ENCODE measurements around the gene PLA2G2D.

PLA2G2D gene

GRCh38 chr1:20086800-20087199, 32.5 kb downstream of the PLA2G2D start:
- no peaks in the 10 kb centered on the region for H3K4me1 ChIP-seq (ENCODE audit: control insufficient read depth, low read length)
- no peaks in the 10 kb centered on the region for H3K9me2 ChIP-seq (replicated peaks; ENCODE audit: control insufficient read depth, low read length)
- H3K27me3 ChIP-seq (ENCODE audit: control insufficient read depth, low read length), result peaks cover 5% of the 10 kb centered on the region; the same call in 1 of the 2 replicates
- no peaks in the 10 kb centered on the region for H3K79me2 ChIP-seq (ENCODE audit: control insufficient read depth, low read length)
- H3K36me3 ChIP-seq (ENCODE audit: control insufficient read depth, low read length), result no peaks in the 10 kb centered on the region
- H3K4me3 ChIP-seq (ENCODE audit: low read length), result no peak overlapping the region
- no peak overlapping the region for H3K27ac ChIP-seq (ENCODE audit: low read depth, low read length)
- no peaks in the 10 kb centered on the region for H4K20me1 ChIP-seq (ENCODE audit: control insufficient read depth, insufficient read depth, low read depth, low read length)
- no peak overlapping the region for H3K4me2 ChIP-seq (ENCODE audit: low read length)
- no peaks in the 10 kb centered on the region for H3K9me3 ChIP-seq (ENCODE audit: control insufficient read depth, insufficient read depth, low read length)
- H3F3A ChIP-seq (ENCODE audit: control insufficient read depth, insufficient read depth), result no peaks in the 10 kb centered on the region
- TF ChIP-seq CTCF (IDR thresholded peaks at IDR 0.05; ENCODE audit: low read depth, low read length, poor library complexity, severe bottlenecking), result no peak
- no peak for TF ChIP-seq EZH2phosphoT487 (IDR thresholded peaks at IDR 0.05; ENCODE audit: borderline replicate concordance, low read length)

GRCh38 chr1:20083178-20083944, 36.0 kb downstream of the PLA2G2D start:
- 0 out of 2 replicates have a peak, but pooled peaks cover 5% of the 10 kb centered on the region for H3K4me1 ChIP-seq (ENCODE audit: control insufficient read depth, low read length)
- no peak overlapping the region for H3K4me3 ChIP-seq (ENCODE audit: low read length)
- TF ChIP-seq CTCF (IDR thresholded peaks at IDR 0.05; ENCODE audit: low read depth, low read length, poor library complexity, severe bottlenecking) (no peak), EZH2phosphoT487 (IDR thresholded peaks at IDR 0.05; ENCODE audit: borderline replicate concordance, low read length) (no peak)
- no peaks in the 10 kb centered on the region for H3K79me2 ChIP-seq (ENCODE audit: control insufficient read depth, low read length)
- no peaks in the 10 kb centered on the region for H4K20me1 ChIP-seq (ENCODE audit: control insufficient read depth, insufficient read depth, low read depth, low read length)
- H3K27me3 ChIP-seq (ENCODE audit: control insufficient read depth, low read length), result peaks cover 16% of the 10 kb centered on the region
- H3K4me2 ChIP-seq (ENCODE audit: low read length), result no peak overlapping the region
- H3K9me3 ChIP-seq (ENCODE audit: control insufficient read depth, insufficient read depth, low read length), result no peaks in the 10 kb centered on the region
- H3K9me2 ChIP-seq (replicated peaks; ENCODE audit: control insufficient read depth, low read length), result no peaks in the 10 kb centered on the region
- no peaks in the 10 kb centered on the region for H3F3A ChIP-seq (ENCODE audit: control insufficient read depth, insufficient read depth)
- no peak overlapping the region for H3K27ac ChIP-seq (ENCODE audit: low read depth, low read length)
- no peaks in the 10 kb centered on the region for H3K36me3 ChIP-seq (ENCODE audit: control insufficient read depth, low read length)

GRCh38 chr1:20082772-20083171, 36.6 kb downstream of the PLA2G2D start:
- H3K4me3 ChIP-seq (ENCODE audit: low read length), result no peak overlapping the region
- peaks cover 22% of the 10 kb centered on the region for H3K27me3 ChIP-seq (ENCODE audit: control insufficient read depth, low read length)
- no peak overlapping the region for H3K4me2 ChIP-seq (ENCODE audit: low read length)
- H3K4me1 ChIP-seq (ENCODE audit: control insufficient read depth, low read length), result 0 out of 2 replicates have a peak, but pooled peaks cover 5% of the 10 kb centered on the region
- no peaks in the 10 kb centered on the region for H3K36me3 ChIP-seq (ENCODE audit: control insufficient read depth, low read length)
- TF ChIP-seq CTCF (IDR thresholded peaks at IDR 0.05; ENCODE audit: low read depth, low read length, poor library complexity, severe bottlenecking) (no peak), EZH2phosphoT487 (IDR thresholded peaks at IDR 0.05; ENCODE audit: borderline replicate concordance, low read length) (no peak)
- no peak overlapping the region for H3K27ac ChIP-seq (ENCODE audit: low read depth, low read length)
- no peaks in the 10 kb centered on the region for H3K9me3 ChIP-seq (ENCODE audit: control insufficient read depth, insufficient read depth, low read length)
- no peaks in the 10 kb centered on the region for H3K9me2 ChIP-seq (replicated peaks; ENCODE audit: control insufficient read depth, low read length)
- H4K20me1 ChIP-seq (ENCODE audit: control insufficient read depth, insufficient read depth, low read depth, low read length), result no peaks in the 10 kb centered on the region
- no peaks in the 10 kb centered on the region for H3F3A ChIP-seq (ENCODE audit: control insufficient read depth, insufficient read depth)
- no peaks in the 10 kb centered on the region for H3K79me2 ChIP-seq (ENCODE audit: control insufficient read depth, low read length)

Data from DOHH2 (cell line).